ENCODE measurements around the gene SETBP1. TPM values are rescaled to one million over a fixed set of nuclear protein-coding genes. Genes with fewer than 3 reads are reported as not detected.

SETBP1 gene
- total RNA-seq, 1 donor from 2014 or later = 29.4 TPM

DNA sequence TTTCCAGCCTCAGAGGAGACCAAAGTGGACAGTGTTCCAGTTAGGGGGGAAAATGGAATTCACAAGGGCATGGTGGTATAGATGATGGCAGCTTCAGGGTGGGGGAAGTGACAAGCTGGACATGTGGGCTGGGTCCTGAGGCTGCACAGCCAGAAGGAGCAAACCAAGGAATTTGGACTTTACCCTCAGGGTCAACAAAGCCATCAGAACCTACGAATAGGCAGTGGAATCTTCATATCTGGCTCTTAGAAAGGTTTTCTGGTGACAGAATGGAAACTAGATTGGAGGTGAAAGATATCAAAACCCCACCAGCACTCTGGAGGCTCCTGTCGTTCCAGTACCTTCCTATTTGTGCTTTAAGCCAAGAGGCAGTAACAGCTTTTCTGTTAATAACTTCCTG lies 127.1 kb downstream of the SETBP1 start:
- intact Hi-C loops (cut with micrococcal nuclease) = no loop called here

DNA sequence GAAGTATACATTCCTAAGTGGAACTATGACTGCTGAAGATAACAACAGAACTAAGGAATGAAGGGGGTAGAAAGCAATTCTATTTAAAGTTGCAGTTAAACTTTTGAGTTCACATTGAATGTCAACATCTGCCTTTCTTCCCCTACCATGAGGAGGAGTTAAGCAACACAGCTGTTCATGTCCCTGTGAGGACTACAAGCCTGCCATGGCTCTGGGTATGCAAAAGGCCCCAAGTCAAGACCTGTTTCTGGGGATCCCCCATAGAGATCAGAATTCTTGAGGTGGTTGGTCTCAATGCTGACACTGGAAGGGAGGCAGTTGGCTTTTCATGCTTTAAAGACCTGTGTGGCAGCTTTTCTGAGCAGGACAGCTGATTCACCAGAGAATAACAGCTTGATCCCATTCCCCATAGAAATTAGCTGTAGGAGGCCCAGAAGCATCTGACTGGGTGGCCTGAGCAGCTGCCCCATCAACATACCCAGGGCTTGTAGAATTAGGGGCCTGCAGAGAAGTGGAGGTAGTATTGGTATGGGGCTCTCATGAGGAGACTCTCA lies 131.0 kb downstream of the SETBP1 start:
- intact Hi-C loops (cut with micrococcal nuclease) = loop anchor here (10.0 kb wide), 1 partner anchor 403 kb away; no protein-coding TSS in a partner anchor

DNA sequence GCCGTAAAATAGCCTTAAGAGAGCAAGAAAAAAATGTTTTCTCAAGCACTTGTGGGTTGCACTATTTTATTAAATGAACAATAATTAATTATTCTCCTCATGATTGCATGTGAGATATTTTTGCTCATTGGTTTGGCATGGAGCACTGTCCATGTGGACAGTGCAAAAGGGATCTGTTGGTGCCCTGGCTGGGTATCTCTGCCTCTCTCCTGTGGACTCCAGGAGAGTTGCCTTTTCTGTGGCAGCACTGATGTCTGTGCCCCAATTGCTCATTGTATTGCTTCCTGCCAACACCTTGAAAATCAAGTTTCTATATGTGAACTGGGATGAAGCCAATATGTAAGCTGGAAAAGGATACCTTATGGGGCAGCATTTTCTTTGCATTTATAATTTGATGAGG lies 131.7 kb downstream of the SETBP1 start:
- intact Hi-C loops (cut with micrococcal nuclease) = loop anchor here (10.0 kb wide), 1 partner anchor 402 kb away; no protein-coding TSS in a partner anchor

DNA sequence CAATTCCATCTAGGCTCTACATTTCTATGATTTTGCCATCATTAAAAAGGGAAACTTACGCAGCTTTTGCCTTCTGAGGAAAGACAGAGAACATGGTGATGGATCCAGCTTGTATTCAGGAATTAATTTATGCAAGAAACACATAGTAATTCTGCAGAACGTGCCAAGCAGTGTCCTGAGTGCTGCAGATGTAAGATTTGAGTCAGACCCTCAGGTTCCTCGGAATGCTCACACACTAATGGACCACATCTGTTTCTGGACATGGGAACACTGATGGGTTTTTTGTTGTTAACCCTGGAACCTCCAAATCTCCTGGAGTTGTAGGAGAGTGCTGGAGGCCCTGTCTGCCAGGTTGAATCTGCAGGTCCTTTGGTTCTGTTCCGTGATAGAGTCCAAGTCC lies 132.9 kb downstream of the SETBP1 start:
- intact Hi-C loops (cut with micrococcal nuclease) = loop anchor here (10.0 kb wide), 1 partner anchor 401 kb away; no protein-coding TSS in a partner anchor

DNA sequence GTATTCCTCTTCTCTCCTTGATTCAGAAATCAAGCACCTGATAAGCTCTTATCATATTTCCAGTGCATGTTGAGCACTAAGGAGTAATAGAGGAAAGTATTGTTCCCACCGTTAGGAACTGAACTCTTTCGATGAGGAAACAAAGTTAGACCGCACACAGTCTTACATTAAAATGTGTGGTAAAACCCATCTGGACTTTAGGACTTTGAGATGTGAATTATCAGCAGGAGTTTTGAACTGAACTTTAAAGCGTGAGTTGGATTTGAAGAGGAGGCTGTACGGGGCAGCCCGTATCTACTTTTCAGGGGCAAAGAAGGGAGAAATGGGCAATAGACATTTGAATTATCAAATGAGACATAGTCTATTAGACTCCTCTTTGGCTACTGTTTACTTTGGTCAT lies 134.4 kb downstream of the SETBP1 start:
- intact Hi-C loops (cut with micrococcal nuclease) = loop anchor here (10.0 kb wide), 1 partner anchor 400 kb away; no protein-coding TSS in a partner anchor

DNA sequence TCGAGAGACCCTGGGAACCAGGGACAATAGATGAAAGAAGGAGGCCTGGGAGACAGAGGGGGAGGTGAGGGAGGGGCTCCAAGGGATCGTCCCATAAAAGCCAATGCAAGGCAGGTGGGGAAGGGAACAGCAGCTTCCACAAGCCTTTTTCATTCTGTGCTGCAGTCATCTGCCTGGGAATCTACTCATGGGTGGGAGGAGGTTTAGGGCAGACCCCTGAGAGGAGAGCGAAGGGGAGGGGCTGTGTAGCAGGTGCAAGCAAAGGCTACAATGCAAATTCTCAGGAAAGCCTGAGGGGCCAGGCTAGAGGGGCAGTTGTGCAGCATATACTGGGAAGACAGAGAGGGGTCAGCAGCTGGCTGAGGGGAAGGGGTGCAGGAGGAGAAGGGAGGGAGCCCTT lies 135.4 kb downstream of the SETBP1 start:
- intact Hi-C loops (cut with micrococcal nuclease) = loop anchor here (10.0 kb wide), 1 partner anchor 399 kb away; no protein-coding TSS in a partner anchor

DNA sequence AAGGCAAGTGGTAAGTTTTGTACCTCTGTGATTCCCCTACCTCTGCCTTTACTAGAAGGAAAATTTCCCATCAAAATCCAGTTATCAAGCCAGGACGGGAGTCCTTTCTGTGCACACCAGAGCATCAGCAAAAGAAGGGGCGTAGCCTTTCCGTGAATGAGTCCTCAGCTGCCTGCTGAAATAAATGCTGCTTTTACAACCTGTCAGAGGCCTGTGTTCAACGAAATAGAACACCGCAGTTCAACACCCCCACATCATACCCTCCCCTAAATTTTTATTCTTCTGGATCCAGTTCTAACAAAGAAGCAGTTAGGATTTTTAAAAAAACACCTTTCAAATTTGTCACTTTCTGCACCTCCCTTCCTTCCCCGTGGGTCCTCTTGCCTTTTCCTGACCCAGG lies 135.8 kb downstream of the SETBP1 start:
- intact Hi-C loops (cut with micrococcal nuclease) = loop anchor here (10.0 kb wide), 1 partner anchor 398 kb away; no protein-coding TSS in a partner anchor

DNA sequence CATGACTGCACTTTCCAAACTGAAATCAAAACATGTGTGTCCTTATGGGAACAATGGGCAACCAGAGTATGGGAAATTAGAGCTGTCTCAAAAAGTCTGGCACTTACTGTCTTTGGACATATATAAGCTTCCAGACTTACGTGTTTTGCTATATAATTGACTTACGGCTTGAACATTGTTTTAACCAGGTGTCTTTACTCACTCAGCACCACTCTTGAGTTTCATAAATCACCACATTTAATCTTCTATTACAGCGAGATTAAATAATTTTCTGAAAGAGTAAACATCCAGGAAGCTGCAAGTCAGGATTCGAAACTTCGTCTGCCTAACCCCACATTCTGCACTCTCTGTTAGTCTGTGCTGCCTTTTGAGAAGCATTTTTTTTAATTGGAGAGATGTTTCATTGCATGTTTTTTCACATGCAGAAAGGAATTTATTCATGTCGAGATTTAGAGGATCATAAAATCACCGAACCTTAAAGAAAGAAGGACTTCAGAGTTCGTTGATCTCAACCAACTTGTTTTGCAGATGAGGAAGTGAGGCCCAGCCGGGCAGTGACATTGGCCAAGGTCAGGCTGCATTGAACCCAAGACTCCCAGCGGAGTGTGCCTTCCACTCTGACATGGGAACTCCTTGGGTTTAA lies 137.3 kb downstream of the SETBP1 start:
- intact Hi-C loops (cut with micrococcal nuclease) = loop anchor here (10.0 kb wide), 1 partner anchor 397 kb away; no protein-coding TSS in a partner anchor

DNA sequence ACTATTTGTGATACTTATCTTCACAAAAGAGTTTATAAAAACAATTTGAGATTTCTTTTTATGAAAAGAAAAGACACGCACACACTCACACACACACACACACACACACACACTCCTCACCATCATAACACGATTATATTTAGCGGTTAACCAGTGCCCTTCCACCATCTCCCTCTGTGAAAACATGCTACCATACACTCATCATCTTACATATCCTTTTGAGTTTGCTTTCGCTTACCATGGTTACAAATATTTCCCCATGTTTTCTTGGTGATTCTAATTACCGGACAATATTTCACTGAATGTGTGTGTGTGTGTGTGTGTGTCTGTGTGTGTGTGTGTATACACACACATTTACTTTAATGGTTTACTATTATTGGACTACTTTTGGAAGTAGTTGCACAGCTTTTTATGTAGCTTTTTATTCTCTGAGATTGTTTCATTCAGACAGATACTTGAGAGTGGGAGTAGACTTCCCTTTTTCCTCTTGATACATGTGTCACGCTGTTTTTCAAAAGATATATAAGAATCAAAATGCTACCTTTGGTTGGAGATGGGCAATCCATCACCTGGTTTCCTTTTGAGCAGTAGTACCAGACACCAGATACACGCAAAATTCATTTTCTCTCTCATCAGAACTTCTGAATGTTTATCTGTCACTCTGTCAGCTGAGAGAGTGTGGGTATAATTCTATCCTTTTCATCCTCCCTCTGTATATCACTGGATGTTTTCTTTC lies 138.1 kb downstream of the SETBP1 start:
- intact Hi-C loops (cut with micrococcal nuclease) = loop anchor here (10.0 kb wide), 1 partner anchor 396 kb away; no protein-coding TSS in a partner anchor

DNA sequence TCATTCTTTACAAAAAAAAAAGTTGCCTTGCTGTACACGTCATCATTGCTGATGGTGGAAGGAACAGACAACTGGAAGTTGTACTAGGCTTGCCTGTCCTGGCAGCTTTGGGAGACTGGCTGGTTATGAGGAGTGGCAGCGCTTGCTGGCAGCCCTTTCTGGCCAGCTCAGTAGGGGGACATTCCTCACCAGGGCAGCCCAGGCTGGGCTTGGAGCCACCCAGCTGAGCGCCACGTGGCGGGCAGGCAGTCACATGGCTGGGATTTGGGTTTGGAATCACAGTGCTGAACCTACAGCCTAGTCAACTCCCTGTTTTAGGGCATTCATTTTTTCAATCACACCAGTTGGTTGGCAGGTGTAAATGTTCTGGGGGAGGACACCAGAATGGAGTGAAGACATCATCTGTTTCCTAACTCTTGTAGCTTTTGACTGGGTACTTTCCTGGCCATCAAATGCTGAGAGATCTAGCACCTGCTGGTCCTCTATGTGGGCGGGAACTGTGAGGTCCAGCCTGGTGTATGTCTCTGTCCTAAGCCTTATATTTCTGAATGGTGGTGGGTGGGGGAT lies 139.3 kb downstream of the SETBP1 start:
- intact Hi-C loops (cut with micrococcal nuclease) = loop anchor here (10.0 kb wide), 1 partner anchor 395 kb away; no protein-coding TSS in a partner anchor

DNA sequence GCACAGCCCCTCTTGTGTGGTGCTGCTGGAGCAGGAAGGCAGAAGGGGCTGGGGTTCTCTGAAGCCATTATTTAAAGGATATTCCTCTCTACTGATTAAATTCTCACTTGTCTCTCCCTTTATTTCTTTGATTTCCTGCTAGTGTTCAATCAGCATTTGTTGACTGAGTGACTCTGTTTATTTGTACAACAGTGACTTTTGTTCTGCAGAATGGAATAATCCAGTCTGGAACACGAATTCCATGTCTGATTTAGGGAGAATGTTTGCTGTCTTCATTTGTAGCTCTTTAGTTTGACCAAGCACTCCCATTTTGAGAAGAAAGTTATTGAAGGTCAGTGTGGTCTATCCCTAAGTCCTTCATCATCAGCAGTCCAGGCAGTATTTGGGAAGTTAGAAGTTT lies 141.2 kb downstream of the SETBP1 start:
- intact Hi-C loops (cut with micrococcal nuclease) = no loop called here

DNA sequence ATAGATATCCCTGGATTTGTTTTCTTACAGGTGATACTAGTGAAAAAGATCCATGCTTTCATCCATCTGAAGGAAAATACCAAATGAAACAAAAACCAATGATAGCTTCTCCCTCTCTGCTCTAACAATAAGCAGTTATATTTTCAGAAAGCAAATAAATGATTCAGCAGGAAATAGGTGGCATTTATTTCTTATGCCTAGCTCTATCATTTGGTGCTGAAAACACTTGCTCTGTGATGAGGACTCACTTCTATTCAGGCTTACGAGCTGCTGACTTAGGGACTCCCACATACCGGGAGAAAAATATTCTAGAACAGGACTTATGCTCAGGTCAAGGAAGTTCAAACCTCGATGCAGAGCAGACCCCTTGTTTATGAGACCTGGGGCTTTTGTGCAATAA lies 142.6 kb downstream of the SETBP1 start:
- intact Hi-C loops (cut with micrococcal nuclease) = no loop called here

DNA sequence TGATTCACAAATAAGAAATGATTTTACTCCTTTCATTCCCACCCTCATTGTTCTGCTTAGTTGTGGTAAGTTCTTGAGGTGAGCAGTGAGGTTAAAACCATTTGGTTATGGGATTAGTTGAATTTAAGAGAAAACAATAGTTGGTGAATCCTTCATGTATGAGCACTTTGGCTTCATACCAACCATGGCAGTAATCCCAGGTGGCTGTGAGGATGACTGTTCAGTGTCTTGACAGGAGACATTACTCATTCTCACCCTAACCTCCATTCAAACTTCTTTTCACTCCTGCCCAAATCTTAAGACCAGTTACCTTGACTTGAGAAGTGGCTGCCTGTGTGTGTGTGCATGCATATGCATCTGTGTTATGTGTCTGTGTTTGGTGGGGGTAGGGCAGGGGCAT lies 143.1 kb downstream of the SETBP1 start:
- intact Hi-C loops (cut with micrococcal nuclease) = no loop called here

DNA sequence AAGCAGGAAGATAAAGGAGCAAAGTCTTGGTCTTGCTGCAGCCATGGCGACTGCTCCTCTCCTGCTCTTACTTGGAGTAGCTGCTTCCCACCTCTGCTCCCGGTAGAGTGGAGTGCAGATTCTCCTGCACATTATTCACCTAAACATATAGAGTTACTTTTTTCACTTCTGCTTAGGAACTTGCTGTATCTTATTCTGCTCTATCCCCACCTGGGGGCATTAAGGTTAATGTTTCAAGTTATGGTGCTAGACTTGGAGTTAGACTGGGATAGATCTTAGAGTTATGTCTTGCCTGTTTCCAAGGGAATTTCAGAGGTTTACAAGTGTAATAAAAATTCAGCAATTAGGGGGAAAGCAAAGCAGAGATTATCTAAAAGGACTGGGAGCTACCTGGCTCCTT lies 144.2 kb downstream of the SETBP1 start:
- intact Hi-C loops (cut with micrococcal nuclease) = no loop called here

DNA sequence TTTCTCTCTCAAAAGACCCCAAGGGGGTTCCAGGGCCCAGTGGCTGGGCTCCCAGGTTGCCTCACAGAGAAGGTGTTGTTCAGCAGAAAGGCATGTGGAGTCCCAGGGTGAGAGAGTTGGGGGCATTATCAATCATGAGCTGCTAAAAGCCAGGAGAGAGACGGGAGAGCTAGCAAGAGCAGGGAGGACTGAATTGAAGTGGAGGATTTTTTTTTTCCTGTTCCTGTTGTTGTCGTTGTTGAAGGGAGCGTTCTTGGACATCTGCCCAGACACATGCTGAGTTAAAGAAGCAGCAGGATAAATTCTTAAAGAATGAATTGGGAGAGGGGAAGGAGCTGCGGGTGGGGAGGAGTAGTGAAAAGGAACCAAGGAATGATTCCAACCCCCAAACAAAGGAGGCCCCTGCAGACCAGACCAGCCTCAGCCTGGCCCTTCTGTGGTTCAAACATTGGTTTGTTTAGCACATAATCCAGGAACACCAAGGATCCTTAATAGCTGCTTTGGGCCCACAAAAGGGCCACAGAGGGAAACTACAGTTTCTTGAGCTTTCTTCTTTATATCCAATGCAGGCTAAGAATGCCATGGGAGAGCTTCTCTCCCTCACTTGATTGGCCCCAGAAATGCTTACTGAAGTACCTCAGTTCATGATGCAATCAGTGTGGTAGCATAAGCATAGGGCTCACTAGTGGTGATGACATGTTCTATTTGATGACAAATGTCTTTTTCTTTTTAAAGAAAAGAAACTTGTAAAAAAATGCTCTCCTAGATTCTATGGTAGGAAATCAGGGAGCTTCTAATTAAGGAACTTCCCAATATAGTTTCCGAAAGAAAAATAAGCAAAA lies 146.0 kb downstream of the SETBP1 start:
- intact Hi-C loops (cut with micrococcal nuclease) = no loop called here

DNA sequence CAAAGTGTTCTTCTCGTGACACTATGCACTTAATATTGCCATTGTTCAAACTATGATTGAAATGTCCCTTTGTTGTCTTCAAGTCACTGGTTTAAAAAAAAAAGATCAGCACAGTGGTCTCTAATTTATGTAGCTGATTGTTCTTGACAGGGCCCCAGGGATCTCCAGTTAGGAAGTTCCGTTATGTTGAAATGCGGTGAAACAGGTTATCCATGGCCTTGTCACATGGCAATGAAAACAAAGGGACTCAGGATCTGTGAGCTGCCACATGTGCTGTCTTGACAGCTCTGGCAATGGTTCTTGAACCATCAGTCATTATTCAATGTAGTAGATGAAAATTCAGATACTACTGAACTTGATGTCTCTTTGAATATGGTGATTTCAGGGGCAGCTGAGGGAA lies 147.4 kb downstream of the SETBP1 start:
- intact Hi-C loops (cut with micrococcal nuclease) = no loop called here

DNA sequence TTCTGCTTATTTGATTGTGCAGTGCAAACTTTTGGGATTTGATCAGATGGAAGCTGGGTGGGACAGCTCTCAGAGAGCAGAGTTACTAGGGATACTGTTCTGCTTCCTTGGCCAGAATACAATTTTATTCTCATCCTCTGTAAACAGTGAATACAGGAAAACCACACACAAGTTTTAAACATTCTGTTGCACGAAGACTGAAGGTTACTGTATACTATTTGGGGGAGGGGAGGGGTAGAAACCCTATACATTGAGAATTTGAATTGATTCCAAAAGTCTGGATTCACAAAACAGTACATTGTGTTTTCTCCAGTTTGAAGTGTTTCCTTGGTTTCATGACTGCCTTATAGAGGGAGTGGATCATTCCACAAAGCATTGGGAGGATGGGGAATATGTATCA lies 149.9 kb downstream of the SETBP1 start:
- intact Hi-C loops (cut with micrococcal nuclease) = no loop called here

DNA sequence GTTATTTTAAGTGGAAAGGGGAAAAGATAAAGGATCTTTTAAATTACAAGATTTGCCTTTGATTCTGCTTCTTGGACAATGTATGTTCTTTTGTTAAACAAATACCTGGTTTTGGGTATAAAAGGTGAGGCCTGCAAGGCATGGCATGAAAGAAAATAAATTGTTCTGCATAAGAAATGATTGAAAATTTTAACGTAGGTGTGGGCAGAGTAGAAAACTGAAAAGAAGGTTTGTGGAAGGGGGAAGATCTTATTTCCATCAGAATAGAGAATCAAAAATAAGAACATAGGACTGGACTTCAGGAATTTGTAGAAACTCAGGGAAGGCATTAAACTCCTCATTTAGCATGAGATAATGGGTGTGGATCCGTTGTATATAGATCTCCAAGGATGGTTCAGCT lies 153.1 kb downstream of the SETBP1 start:
- intact Hi-C loops (cut with micrococcal nuclease) = no loop called here

DNA sequence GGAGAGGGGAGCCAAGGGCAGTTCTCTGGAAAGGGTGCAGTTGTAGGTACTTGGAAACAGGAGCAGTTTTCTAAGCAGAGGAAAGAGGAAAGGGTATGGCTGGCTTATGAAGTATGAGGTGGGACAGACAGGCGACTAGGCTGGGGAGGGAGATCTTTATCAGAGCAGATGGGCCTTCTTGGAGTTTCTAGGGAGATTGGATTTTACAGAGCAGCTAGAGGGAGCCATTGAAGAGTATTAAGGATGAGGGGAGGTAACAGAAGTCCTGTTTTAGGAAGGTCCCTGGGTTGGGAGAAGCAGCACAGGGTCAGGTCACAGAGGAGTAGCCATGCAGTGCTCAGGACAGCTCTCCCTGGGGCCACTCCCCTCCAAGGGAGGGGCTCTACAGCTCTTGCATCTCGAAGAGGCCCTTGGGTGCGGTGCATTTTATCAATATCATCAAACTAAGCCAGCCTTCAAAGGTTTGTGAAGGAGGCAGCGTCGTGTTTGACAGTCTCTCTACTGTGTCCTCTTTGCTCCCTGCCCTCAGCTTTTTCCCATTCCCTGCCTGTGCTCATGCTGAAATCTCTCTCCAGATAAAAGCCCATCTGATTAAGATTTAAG lies 154.3 kb downstream of the SETBP1 start:
- intact Hi-C loops (cut with micrococcal nuclease) = no loop called here

DNA sequence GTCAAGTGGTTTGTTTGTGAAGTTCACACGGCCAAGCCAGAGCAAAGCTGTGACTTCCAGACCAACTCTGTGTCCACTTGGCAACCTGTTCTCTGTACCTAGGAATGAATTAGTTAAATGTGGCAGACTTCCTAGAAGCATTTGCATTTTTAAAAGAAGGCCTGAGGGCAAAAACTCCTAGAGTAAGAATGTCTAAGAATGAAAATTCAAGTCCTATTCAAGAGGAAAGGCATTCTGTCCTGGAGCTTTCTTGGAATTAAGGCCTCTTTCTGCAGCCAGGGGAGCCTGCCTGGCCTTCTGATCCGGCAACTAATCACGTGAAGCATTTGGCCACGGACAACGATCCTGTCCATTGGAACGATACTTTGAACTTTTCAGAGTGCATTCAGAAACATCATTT lies 155.0 kb downstream of the SETBP1 start:
- intact Hi-C loops (cut with micrococcal nuclease) = no loop called here

DNA sequence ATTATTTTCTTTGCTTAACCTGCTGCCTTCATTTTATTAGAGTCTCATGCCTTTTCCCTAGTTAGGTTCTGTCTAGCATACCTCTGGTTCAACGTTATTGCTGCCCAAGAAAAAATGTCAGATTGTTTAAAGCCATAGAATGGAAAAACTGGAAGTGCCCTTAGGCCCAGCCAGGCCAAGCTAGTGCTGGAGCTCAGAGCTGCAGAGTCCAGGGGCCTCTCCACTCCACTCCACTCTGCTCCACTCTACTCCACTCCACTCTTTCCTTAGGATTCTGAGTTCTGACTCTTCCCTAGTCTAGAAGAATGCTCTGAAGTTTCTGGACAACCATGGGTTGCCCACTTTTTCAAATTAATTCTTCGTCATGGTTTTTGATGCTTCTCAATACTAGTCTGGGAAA lies 155.6 kb downstream of the SETBP1 start:
- intact Hi-C loops (cut with micrococcal nuclease) = no loop called here

Measured in T-helper 1 cell treated with Interleukin-12 subunit alpha and Interleukin-12 subunit beta and Interleukin-4 antibody, amounts not matched to agents 30 ng/mL and 1 ng/mL, for 36 hours (primary cell).